Fibroblast of skin of abdomen (primary cell): ENCODE data around the gene PLD3.
"Not testable (repeated sequence)": the region's sequence is repeated elsewhere in the genome, so short reads cannot be mapped to it uniquely, and the experiment has no call there.

Experiments
- DNase-seq: peaks from one replicate; pipeline ENCODE4 v3.0.0-alpha.2; 2013

PLD3 gene

DNA sequence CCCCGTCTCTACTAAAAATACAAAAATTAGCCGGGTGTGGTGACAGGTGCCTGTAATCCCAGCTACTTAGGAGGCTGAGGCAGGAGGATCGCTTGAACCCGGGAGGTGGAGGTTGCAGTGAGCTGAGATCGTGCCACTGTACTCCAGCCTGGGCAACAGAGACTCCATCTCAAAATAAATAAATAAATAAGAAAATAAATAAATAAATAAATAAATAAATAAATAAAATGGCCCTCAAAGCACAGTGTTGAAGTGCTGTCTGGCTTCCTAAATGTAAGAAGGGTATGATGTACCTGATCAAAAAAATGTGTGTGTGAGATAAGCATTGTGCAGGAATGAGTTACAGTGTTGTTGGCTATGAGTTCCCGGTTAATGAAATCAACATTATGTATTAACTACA is 15.4 kb upstream of the PLD3 start:
- not testable (repeated sequence) for DNase-seq

DNA sequence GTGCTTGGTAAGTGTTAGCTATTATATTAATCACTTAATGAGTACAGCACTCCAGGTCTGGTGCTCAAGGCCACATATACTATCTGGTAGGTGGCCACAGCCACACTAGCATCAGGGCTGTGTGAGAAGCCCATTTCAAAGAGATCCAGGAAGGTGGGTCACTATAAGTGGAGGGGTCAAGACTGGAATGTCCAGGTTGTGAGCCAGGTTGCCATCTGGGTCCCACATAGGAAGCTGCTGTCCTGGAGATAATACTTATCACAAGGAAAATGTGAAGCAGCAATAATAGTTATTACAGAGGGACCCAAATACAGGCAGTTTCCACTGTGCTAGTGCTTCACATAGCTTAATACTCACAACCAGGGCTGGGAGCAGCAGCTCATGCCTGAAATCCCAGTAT is 13.4 kb upstream of the PLD3 start:
- no peak for DNase-seq

- no peak for DNase-seq
Measured at GRCh38 chr19:40335855-40336600, 12.5 kb upstream of the PLD3 start.

DNA sequence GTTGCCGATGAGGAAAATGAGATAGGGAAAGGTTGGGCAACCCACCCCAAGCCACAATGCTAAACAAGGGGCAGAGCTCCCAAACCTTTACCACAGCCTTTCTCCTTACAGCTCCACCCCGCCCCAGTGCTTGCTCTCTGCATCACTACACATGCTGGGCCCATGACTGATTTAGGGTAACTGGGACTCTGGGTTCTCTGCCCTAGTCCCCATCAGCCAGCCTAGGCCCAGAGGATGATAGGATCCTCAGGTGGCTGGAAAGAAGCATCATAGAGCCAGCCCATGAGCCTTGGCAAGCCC is 11.9 kb upstream of the PLD3 start:
- no peak for DNase-seq

GRCh38 chr19:40337107-40337506 is 11.4 kb upstream of the PLD3 start:
- DNase-seq = no peak

DNA sequence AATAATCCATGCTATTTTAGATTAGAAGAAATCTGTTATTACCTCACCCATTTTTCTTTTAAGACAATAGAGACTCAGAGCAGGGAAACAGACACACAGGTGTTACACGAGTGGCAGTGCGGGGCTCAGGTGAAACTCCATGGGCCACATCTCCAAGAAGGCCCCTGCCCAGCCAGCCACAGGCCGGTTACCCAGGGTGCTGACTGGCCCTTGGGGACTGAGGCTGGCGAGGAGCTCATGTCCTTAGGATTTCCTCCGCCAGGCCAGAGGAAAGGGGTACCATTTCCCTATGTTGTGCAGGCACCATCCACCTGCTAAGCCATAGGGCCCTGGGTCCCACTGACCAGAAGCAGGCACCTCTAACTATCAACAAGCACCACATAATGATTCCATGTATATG is 10.9 kb upstream of the PLD3 start:
- DNase-seq = no peak

GRCh38 chr19:40339018-40339728 is 9.3 kb upstream of the PLD3 start:
- no peak for DNase-seq

GRCh38 chr19:40341601-40342482 is 6.7 kb upstream of the PLD3 start:
- DNase-seq = no peak

- DNase-seq = no peak
Measured at GRCh38 chr19:40342644-40343311, 5.7 kb upstream of the PLD3 start.

GRCh38 chr19:40344422-40344821 is 4.1 kb upstream of the PLD3 start:
- DNase-seq = no peak

- peak; percentile 13 for DNase-seq
Measured at GRCh38 chr19:40348961-40349507, 539 bp downstream of the PLD3 start.

- no peak for DNase-seq
Measured at GRCh38 chr19:40355975-40356680, 7.6 kb downstream of the PLD3 start.

DNA sequence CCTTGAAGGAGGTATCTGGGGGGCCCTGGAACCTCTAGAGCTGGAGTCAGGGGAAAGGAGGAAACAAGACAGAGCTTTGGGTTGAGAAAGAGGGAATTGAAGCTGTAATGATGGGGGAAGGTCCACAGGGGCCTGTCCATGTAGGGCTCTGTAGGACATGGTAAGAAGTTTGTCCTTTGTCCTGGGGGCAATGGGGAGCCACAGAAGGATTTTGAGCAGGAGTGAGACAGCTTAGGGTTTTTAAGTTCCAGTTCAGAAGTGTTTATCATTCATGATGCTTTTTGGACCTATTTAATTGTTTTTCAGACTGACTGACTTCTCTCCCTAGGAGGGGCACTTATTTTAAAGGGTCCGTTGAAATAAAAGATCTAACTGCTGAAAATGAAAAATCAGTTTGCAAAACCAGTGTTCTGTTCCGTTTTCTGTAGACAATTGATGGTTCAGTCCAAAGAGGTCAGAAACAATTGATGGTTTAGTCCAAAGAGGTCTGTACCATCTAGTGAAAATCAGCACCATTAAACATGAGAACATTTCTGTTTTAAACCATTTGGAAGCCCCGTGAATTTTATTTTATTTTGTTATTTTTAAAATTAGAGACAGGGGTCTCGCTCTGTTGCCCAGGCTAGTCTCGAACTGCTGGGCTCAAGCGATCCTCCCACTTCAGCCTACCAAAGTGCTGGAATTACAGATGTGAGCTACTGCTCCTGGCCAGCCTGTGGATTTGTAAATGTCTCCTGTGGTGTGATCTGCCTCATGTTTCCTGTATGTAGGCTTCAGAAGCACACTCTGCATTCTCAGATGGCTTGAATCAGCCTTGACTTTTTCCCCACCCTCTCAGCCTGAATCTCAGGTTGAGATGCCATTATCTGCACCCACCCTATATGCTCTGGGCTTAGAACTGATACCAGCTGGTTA is 8.4 kb downstream of the PLD3 start:
- peak; percentile 38 for DNase-seq

DNA sequence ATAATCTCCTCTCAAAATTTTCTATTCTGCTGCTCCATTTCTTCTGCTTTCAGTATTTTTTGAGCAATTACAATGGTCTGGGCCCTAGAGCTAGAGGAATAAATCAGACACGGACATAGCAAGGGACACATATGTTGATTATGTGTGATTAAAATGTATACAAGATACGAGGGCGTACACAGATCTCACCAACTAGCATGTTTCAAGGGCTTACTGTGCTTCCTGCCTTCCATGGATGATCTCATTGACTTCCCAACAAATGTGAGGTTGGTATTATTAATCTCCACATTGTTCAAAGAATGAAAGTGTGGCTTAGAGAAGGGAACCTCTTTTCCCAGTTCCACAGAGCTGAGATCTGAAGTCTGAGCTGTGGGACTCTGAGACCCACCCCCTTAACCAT is 9.1 kb downstream of the PLD3 start:
- DNase-seq = peak; percentile 22

DNA sequence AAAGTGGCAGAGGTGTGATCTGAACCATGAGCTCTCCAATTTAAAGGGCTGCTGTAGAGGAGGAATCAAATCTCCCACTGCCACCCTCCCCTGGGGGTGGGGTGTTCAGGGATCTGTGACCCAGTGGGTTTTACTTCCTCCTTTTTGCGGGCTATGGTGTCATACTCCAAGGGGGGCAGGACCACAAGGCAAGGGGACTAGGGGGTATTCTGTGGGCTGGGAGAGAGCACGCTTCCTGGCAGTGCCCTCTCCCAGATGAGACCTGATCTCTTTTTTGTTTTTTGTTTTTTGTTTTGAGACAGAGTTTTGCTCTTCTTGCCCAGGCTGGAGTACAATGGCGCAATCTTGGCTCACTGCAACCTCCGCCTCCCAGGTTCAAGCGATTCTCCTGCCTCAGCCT is 10.3 kb downstream of the PLD3 start:
- no peak for DNase-seq

- no peak for DNase-seq
Measured at GRCh38 chr19:40360020-40360707, 11.7 kb downstream of the PLD3 start.

DNA sequence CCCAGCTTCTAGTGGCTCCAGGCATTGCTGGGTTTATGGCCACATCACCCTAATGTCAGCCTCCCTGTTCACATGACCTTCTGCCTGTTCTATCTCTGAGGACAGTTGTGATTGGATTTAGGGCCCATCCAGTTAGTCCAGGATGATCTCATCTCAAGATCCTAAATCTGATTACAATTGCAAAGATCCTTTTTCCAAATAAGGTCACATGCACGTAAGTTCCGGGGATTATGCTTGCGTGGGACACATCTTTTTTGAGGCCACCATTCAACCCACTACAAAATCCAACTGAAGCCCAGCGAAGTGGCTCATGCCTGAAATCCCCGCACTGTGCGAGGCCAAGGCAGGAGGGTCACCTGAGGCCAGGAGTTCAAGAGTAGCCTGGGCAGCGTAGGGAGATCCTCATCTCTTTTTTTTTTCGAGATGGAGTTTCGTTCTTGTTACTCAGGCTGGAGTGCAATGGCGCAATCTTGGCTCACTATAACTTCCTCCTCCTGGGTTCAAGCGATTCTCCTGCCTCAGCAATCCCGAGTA is 12.3 kb downstream of the PLD3 start:
- no peak for DNase-seq

GRCh38 chr19:40362160-40362559 is 13.7 kb downstream of the PLD3 start:
- no peak for DNase-seq

GRCh38 chr19:40363069-40363468 is 14.6 kb downstream of the PLD3 start:
- DNase-seq = no peak

DNA sequence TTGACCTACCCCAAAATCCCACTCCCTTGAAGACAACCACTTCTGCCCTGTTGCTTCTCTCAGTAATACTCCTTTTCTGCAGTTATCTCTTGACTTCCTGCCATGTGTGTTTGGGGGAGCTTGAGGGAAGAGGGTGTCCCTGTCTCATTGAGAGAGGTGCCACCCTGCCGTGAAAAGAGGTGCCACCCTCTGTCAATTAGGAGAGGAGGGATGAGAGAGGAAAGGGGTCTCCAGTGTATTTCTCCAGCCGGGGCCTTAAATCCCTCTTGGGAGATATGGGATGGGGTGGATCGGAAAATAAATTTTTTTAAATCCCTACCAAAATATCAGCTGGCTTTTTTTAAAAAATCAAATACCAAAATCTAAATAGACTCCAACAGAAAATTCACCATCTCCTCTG is 16.5 kb downstream of the PLD3 start:
- DNase-seq = no peak
